ENCODE data around the gene FAM110A. TPM values are rescaled to one million over a fixed set of nuclear protein-coding genes. Genes with fewer than 3 reads are reported as not detected.
A peak's percentile ranks its signal among the peaks of the same experiment; 100 is the strongest.

Gene FAM110A
- total and polyA plus RNA-seq, 4 donors, result 2.9 to 16.2 (median 10.0) TPM

GRCh38 chr20:840503-840857 lies 7.0 kb downstream of the FAM110A start:
- Histone ChIP-seq H3K27ac (ENCODE audit: low read depth, low read length) (no peak overlapping the region), H3K4me3 (ENCODE audit: low read depth, low read length) (no peak overlapping the region), H3K4me1 (ENCODE audit: control insufficient read depth, insufficient read depth, low read length) (peaks cover 34% of the 10 kb centered on the region), H3K36me3 (ENCODE audit: control insufficient read depth, insufficient read depth, low read length) (peaks cover 3% of the 10 kb centered on the region), H3K27me3 (ENCODE audit: control insufficient read depth, insufficient read depth, low read length) (peaks cover 24% of the 10 kb centered on the region), H3K9me3 (ENCODE audit: control insufficient read depth, insufficient read depth, low read length) (no peaks in the 10 kb centered on the region)
- DNase-seq (ENCODE audit: low read depth in 4 of 6, low spot score in 6 of 6), result no peak
- WGBS (ENCODE audit: insufficient coverage), result 81% methylated on average over 5 of the region's 7 CpGs

DNA sequence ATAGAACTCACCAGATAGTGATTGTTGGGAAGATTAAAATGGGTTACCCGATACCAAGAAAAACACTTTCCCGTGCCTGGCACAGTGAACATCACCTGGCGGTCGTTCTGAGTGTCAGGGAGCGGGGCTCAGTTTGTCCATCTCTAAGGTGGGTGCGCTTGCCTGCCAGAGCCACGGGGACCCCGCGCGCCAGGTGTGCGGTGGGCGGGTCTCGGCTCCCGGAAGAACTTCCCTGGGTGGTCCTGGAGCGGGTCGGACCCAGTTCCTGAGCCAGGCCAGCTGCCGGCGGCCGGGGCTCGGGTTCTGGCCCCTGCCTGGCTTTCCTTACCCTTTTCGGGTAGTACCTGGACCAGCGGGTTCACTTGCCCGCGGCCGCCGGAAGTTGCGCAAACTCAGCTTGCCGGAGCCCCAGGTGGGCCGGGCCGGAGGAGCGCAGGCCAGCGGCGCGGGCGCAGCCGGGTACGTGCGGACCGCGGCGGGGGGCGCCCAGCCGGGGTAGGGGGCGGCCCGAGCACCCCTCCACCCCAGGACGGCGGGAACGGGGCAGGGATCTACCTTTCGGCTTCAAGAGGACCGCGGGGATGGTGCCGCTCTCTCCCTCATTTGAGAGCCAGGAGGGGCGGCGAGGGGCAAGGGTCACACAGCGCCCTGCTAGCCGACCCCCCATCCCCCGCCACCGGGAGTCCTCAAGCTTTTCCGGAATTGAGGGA lies 7.5 kb downstream of the FAM110A start:
- Histone ChIP-seq H3K36me3 (ENCODE audit: control insufficient read depth, insufficient read depth, low read length) (peaks cover 3% of the 10 kb centered on the region), H3K27ac (ENCODE audit: low read depth, low read length) (no peak overlapping the region), H3K4me1 (ENCODE audit: control insufficient read depth, insufficient read depth, low read length) (peaks cover 37% of the 10 kb centered on the region), H3K9me3 (ENCODE audit: control insufficient read depth, insufficient read depth, low read length) (no peaks in the 10 kb centered on the region), H3K27me3 (ENCODE audit: control insufficient read depth, insufficient read depth, low read length) (peaks cover 24% of the 10 kb centered on the region), H3K4me3 (ENCODE audit: low read depth, low read length) (peak overlapping the region; percentile 26)
- no peak for DNase-seq (ENCODE audit: low read depth in 4 of 6, low spot score in 6 of 6)
- WGBS (ENCODE audit: insufficient coverage), result 14% methylated on average over 51 of the region's 59 CpGs

DNA sequence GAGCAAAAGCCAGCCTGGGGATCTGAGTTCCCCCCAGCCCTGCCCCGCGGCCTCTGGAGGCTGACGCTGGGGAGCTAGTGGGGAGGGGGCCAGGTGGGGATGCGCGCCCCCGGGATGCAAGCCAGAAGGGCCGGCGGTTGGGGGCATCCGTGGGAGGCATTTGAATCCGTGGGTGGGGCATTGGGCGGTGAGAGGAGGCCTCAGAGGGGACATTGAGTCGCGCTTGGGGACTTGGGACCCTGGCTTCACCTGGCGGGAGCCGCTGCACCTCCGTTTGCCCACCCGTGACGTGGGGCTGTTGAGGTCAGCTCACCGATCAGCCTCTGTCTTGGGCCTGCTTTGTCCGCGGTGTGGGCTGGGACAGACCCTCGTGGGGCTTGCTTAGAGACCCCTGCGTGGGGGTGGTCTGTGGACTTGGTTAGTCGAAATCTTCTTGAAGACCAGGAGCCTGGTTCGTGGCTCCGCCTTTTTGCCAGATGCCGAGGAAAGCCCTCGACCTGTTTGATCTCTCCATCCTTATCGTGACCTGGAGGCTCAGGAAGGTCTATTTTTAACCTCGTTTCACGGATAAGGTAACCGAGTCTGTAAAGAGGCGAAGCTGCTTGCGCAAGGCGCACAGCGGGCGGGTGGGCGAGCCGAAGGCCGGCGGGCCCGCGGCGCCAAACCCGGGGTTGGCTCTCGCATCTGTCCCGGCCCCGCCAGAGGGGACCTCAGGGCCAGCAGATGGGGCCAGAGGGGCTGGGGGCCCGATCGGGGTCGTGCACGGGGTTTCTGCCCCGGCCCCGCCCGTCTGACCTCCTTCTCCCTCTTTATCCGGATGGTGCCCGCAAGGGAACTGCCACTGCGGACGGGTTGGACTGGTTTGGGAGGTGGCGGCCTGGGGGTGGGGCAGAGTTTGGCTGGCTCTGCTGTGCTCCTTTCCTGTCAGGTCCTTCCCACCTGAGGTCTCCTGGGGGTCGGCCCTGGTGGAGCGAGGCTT lies 8.3 kb downstream of the FAM110A start:
- Histone ChIP-seq H3K27ac (ENCODE audit: low read depth, low read length) (no peak overlapping the region), H3K27me3 (ENCODE audit: control insufficient read depth, insufficient read depth, low read length) (peaks cover 24% of the 10 kb centered on the region), H3K9me3 (ENCODE audit: control insufficient read depth, insufficient read depth, low read length) (no peaks in the 10 kb centered on the region), H3K4me1 (ENCODE audit: control insufficient read depth, insufficient read depth, low read length) (peaks cover 46% of the 10 kb centered on the region), H3K36me3 (ENCODE audit: control insufficient read depth, insufficient read depth, low read length) (peaks cover 3% of the 10 kb centered on the region), H3K4me3 (ENCODE audit: low read depth, low read length) (peak overlapping the region; percentile 26)
- 19% methylated on average over 51 of the region's 62 CpGs for WGBS (ENCODE audit: insufficient coverage)
- DNase-seq (ENCODE audit: low read depth in 4 of 6, low spot score in 6 of 6), result peak in 1 of 6 donors; percentile 22

GRCh38 chr20:842547-842940 lies 9.0 kb downstream of the FAM110A start:
- no CpG with 5 or more reads among the region's 2 CpGs for WGBS (ENCODE audit: insufficient coverage)
- peaks cover 52% of the 10 kb centered on the region for H3K4me1 ChIP-seq (ENCODE audit: control insufficient read depth, insufficient read depth, low read length)
- H3K27me3 ChIP-seq (ENCODE audit: control insufficient read depth, insufficient read depth, low read length), result peaks cover 24% of the 10 kb centered on the region
- no peaks in the 10 kb centered on the region for H3K9me3 ChIP-seq (ENCODE audit: control insufficient read depth, insufficient read depth, low read length)
- H3K36me3 ChIP-seq (ENCODE audit: control insufficient read depth, insufficient read depth, low read length), result peaks cover 3% of the 10 kb centered on the region
- DNase-seq (ENCODE audit: low read depth in 4 of 6, low spot score in 6 of 6), result no peak
- H3K4me3 ChIP-seq (ENCODE audit: low read depth, low read length), result no peak overlapping the region
- no peak overlapping the region for H3K27ac ChIP-seq (ENCODE audit: low read depth, low read length)

- H3K27me3 ChIP-seq (ENCODE audit: control insufficient read depth, insufficient read depth, low read length), result peaks cover 24% of the 10 kb centered on the region
- no peak overlapping the region for H3K4me3 ChIP-seq (ENCODE audit: low read depth, low read length)
- H3K9me3 ChIP-seq (ENCODE audit: control insufficient read depth, insufficient read depth, low read length), result no peaks in the 10 kb centered on the region
- H3K36me3 ChIP-seq (ENCODE audit: control insufficient read depth, insufficient read depth, low read length), result peaks cover 7% of the 10 kb centered on the region
- no peak for DNase-seq (ENCODE audit: low read depth in 4 of 6, low spot score in 6 of 6)
- peaks cover 65% of the 10 kb centered on the region for H3K4me1 ChIP-seq (ENCODE audit: control insufficient read depth, insufficient read depth, low read length)
- H3K27ac ChIP-seq (ENCODE audit: low read depth, low read length), result no peak overlapping the region
- 74% methylated on average over 8 of the region's 9 CpGs for WGBS (ENCODE audit: insufficient coverage)
Observed at GRCh38 chr20:843912-844311, 10.4 kb downstream of the FAM110A start.

- H3K9me3 ChIP-seq (ENCODE audit: control insufficient read depth, insufficient read depth, low read length), result no peaks in the 10 kb centered on the region
- peak overlapping the region; percentile 55 for H3K4me3 ChIP-seq (ENCODE audit: low read depth, low read length)
- H3K4me1 ChIP-seq (ENCODE audit: control insufficient read depth, insufficient read depth, low read length), result peaks cover 65% of the 10 kb centered on the region
- H3K27me3 ChIP-seq (ENCODE audit: control insufficient read depth, insufficient read depth, low read length), result peaks cover 24% of the 10 kb centered on the region
- H3K36me3 ChIP-seq (ENCODE audit: control insufficient read depth, insufficient read depth, low read length), result peaks cover 7% of the 10 kb centered on the region
- peak; percentile 59 to 98 (median 82) for DNase-seq (ENCODE audit: low read depth in 4 of 6, low spot score in 6 of 6)
- no peak overlapping the region for H3K27ac ChIP-seq (ENCODE audit: low read depth, low read length)
- 6% methylated on average over 44 of the region's 47 CpGs for WGBS (ENCODE audit: insufficient coverage)
Observed at GRCh38 chr20:844473-845225, 11.1 kb downstream of the FAM110A start.

DNA sequence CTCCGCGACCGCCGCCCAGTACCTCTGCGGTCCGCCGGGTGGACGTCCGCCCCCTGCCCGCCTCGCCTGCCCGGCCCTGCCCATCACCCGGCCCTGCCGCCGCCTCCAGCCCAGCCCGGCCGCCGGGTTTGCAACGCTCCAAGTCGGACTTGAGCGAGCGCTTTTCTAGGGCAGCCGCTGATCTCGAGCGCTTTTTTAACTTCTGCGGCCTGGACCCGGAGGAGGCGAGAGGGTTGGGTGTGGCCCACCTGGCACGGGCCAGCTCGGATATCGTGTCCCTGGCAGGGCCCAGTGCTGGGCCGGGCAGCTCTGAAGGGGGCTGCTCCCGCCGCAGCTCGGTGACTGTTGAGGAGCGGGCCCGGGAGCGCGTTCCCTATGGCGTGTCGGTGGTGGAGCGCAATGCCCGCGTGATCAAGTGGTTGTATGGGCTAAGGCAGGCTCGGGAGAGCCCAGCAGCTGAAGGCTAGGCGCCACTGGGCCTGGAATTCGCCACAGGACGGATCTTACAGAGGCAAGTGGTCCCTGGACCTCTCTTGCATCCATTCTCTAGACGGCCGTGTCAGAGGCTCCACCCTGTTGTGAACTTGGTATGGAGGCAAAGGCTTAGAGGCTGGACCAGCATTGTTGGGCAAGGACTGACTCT lies 11.8 kb downstream of the FAM110A start:
- DNase-seq (ENCODE audit: low read depth in 4 of 6, low spot score in 6 of 6), result peak in 2 of 6 donors; percentile 48 to 67
- Histone ChIP-seq H3K27ac (ENCODE audit: low read depth, low read length) (no peak overlapping the region), H3K4me1 (ENCODE audit: control insufficient read depth, insufficient read depth, low read length) (peaks cover 65% of the 10 kb centered on the region)

GRCh38 chr20:845941-846893 lies 12.7 kb downstream of the FAM110A start:
- Histone ChIP-seq H3K9me3 (ENCODE audit: control insufficient read depth, insufficient read depth, low read length) (no peaks in the 10 kb centered on the region), H3K27ac (ENCODE audit: low read depth, low read length) (no peak overlapping the region), H3K36me3 (ENCODE audit: control insufficient read depth, insufficient read depth, low read length) (peaks cover 7% of the 10 kb centered on the region), H3K4me1 (ENCODE audit: control insufficient read depth, insufficient read depth, low read length) (peaks cover 57% of the 10 kb centered on the region), H3K27me3 (ENCODE audit: control insufficient read depth, insufficient read depth, low read length) (peaks cover 13% of the 10 kb centered on the region), H3K4me3 (ENCODE audit: low read depth, low read length) (no peak overlapping the region)
- DNase-seq (ENCODE audit: low read depth in 4 of 6, low spot score in 6 of 6), result no peak
- WGBS (ENCODE audit: insufficient coverage), result 77% methylated on average over 8 of the region's 11 CpGs

More for the DNA sequence above, 11.8 kb downstream of the FAM110A start:
- Histone ChIP-seq H3K4me3 (ENCODE audit: low read depth, low read length) (no peak overlapping the region), H3K27me3 (ENCODE audit: control insufficient read depth, insufficient read depth, low read length) (peaks cover 21% of the 10 kb centered on the region), H3K9me3 (ENCODE audit: control insufficient read depth, insufficient read depth, low read length) (no peaks in the 10 kb centered on the region), H3K36me3 (ENCODE audit: control insufficient read depth, insufficient read depth, low read length) (peaks cover 7% of the 10 kb centered on the region)
- 32% methylated on average over 50 of the region's 50 CpGs for WGBS (ENCODE audit: insufficient coverage)
